Right lobe of liver (tissue), 4 donors: ENCODE measurements around the gene TMCO1.

Experiments
- POLR2A ChIP-seq: fragments of 450-650 bp; IDR thresholded peaks from one replicate; pipeline ENCODE4 v1.6.1; 2017; ENCODE audit warnings: antibody characterized with exemption, mild to moderate bottlenecking
- TF ChIP-seq, protein P1 (sequence below), 4 donors: fragments of 200-600 bp in 3 of 4; fragments of 450-650 bp in 1 of 4; IDR thresholded peaks; one replicate each; pipeline versions ENCODE4 v1.5.1 to v1.8.0; 2016 to 2022; ENCODE audit warnings: antibody characterized with exemption in 4 of 4, mild to moderate bottlenecking in 2 of 4
- donor health status: DM: no; HTN: no; CAD: no.
- donor health status: DM: no; HTN: no; CAD: no.
- donor health status: DM: no; HTN: yes; CAD: no.

DNA sequence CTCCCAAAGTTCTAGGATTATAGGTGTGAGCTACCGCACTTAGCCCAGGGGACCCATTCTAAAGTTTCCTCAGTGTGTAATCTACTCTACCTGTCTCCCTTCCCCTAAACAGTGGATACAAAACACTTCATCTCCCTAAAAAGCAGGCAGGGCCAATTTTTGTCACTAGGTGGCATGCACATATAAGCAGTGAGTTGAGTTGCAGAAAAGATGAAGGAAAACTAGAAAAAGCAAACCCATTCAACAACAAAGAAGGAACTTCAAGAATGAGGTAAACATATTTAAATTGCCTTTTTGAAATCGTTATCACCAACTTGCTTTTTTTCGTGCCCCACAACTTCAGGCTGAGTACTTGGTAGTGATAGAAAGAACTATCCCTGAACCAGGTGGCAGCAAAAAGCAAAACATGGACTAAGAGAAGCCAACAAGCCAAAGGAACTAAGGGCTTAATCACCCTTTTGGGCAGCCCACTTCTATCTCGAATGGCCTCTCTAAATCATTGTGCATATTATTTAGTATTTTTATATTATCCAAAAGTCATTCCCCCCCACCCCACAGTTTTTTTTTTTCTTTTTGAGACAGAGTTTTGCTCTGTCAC is 50.7 kb downstream of the TMCO1 start:
- TF ChIP-seq, protein P1, sequence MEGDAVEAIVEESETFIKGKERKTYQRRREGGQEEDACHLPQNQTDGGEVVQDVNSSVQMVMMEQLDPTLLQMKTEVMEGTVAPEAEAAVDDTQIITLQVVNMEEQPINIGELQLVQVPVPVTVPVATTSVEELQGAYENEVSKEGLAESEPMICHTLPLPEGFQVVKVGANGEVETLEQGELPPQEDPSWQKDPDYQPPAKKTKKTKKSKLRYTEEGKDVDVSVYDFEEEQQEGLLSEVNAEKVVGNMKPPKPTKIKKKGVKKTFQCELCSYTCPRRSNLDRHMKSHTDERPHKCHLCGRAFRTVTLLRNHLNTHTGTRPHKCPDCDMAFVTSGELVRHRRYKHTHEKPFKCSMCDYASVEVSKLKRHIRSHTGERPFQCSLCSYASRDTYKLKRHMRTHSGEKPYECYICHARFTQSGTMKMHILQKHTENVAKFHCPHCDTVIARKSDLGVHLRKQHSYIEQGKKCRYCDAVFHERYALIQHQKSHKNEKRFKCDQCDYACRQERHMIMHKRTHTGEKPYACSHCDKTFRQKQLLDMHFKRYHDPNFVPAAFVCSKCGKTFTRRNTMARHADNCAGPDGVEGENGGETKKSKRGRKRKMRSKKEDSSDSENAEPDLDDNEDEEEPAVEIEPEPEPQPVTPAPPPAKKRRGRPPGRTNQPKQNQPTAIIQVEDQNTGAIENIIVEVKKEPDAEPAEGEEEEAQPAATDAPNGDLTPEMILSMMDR (IDR thresholded peaks at IDR 0.05) = peak; percentile 65 to 84 (median 74)
- TF ChIP-seq POLR2A = no peak
